Body of pancreas (tissue), 4 donors: ENCODE results near the gene GABRA5.

Experiments
- POLR2A ChIP-seq, 3 donors: fragments of 450-650 bp; IDR thresholded peaks; one replicate each; pipeline ENCODE4 v1.6.1; 2016; ENCODE audit warnings: antibody characterized with exemption in 3 of 3, mild to moderate bottlenecking in 2 of 3
- TF ChIP-seq, protein P1 (sequence below), 7 experiments: fragments of 450-650 bp in 4 of 7; fragments of 200-600 bp in 3 of 7; sonication (generic) in 3 of 7; IDR thresholded peaks; one replicate each; pipeline ENCODE4 v1.5.1; 2016 to 2019; ENCODE audit warnings: antibody characterized with exemption in 7 of 7

DNA sequence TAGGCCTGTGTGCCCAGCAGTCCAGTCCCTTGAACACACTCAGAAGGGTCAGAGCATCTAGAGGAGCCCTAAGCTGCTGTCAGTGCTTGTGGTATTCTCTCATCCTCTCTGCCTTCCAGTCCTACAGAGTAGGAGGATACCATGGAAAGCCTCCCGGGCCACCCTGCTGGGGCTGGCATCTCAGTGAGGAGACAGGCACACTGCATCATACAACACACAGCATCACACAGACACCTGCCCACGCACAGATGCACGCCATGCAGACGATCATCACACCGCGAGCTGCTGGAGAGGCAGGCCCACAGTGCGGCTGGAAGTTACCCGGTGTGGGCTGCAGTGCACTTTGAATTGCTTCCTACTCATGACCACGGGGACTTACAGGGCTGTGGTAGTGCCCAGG, 15.2 kb downstream of the GABRA5 start:
- TF ChIP-seq, protein P1, sequence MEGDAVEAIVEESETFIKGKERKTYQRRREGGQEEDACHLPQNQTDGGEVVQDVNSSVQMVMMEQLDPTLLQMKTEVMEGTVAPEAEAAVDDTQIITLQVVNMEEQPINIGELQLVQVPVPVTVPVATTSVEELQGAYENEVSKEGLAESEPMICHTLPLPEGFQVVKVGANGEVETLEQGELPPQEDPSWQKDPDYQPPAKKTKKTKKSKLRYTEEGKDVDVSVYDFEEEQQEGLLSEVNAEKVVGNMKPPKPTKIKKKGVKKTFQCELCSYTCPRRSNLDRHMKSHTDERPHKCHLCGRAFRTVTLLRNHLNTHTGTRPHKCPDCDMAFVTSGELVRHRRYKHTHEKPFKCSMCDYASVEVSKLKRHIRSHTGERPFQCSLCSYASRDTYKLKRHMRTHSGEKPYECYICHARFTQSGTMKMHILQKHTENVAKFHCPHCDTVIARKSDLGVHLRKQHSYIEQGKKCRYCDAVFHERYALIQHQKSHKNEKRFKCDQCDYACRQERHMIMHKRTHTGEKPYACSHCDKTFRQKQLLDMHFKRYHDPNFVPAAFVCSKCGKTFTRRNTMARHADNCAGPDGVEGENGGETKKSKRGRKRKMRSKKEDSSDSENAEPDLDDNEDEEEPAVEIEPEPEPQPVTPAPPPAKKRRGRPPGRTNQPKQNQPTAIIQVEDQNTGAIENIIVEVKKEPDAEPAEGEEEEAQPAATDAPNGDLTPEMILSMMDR (IDR thresholded peaks at IDR 0.05) = no peak
- TF ChIP-seq POLR2A (IDR thresholded peaks at IDR 0.05) = no peak
